Stimulated activated CD4-positive, alpha-beta T cell treated with anti-CD3 and anti-CD28 coated beads, Interleukin-4, amount 100 ng/mL, for 4 hours (primary cell): ENCODE data around the gene TECPR2.
"Not testable (repeated sequence)": the region's sequence is repeated elsewhere in the genome, so short reads cannot be mapped to it uniquely, and the experiment has no call there.

Source experiments
- DNase-seq, 2 experiments: peaks; one replicate each; pipeline ENCODE4 v3.0.0-alpha.2; 2020

TECPR2 gene

GRCh38 chr14:102362545-102363181 lies at the start of gene TECPR2, which contains the start of gene CINP:
Gene TECPR2, plus strand, starts transcription at chr14:102362941. Its CDS starts 13,781 bp downstream, at chr14:102376722.
Gene CINP, minus strand, starts transcription at chr14:102362890. Its CDS starts 39 bp downstream, at chr14:102362851.
- peak; percentile 92 to 98 for DNase-seq

- peak; percentile 76 to 77 for DNase-seq
These were observed 48.3 kb upstream of the TECPR2 start for GRCh38 chr14:102314242-102315011.

- no peak for DNase-seq
These were observed 47.6 kb upstream of the TECPR2 start for GRCh38 chr14:102315121-102315520.

GRCh38 chr14:102316338-102316742 lies 46.4 kb upstream of the TECPR2 start:
- DNase-seq = no peak

DNA sequence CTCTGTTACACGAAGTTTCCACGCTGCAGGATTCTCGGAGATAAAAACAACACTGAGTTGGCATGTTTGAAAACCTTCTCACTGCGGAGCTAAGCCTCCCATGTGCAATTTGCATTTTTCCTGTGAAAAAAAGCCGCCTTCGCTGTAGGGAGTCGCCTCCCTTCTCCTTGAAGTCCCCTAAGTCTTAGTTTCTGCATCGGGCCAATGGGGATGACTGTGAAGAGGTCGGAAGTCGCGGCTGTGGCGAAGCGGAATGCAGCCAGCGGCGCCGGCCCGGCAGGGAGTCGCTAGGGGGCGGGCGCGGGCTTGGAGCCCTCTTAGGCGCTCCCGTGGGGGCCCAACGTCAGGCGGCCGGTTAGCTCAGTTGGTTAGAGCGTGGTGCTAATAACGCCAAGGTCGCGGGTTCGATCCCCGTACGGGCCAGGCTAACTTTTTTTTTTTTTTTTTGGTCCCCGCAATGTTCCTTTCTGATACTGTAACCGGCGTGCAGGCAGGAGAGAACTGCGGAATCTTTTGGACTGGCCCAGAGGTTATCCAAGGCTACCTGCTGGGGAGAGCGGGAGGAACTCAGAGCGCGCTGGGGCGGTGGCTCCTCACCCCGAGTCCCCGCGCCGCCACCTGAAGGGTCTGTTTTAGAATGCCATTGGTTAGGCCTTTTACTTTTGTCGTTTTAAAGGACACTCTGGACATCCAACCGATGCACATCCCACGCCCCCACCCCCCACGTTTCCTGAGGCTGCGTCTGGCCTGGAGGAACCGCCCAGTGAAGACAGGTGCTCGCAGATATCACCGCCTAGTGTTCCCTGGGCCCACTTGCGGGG lies 45.8 kb upstream of the TECPR2 start:
- DNase-seq = peak; percentile 89 to 96

GRCh38 chr14:102317564-102318248 lies 45.0 kb upstream of the TECPR2 start:
- no peak for DNase-seq

- no peak for DNase-seq
These were observed 43.9 kb upstream of the TECPR2 start for GRCh38 chr14:102318781-102319276.

DNA sequence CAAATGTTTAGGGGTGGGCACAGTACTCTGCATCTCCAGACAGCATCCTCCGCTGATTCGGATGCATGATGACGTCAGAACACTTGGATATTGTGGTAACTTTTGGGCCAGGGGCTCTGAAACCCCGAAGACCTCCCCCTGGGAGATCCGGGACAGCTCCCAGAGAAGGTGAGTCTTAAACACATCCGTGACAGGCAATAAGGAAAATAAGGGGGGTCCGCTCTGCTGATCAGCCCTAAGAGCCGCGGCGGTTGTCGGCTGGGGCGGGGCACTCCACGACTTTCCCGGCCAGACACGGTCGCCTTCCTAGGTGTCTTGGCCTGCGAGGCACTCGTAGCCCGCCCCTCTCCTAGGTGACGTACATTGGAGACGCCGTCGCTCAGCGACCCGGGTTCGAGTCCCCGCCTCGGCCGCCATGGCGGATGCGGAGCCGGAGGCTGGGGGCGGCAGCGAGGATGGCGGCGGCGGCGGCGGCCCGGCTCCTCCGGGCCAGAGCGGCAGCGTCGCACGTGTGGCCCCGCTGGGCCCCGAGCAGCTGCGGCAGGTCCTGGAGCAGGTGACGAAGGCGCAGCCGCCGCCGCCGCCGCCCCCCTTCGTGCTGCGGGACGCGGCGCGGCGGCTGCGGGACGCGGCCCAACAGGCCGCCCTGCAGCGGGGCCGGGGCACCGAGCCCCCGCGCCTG lies 43.2 kb upstream of the TECPR2 start, which contains the start of gene ZNF839:
Gene ZNF839, plus strand, starts transcription at position 396 of the 682 bp plus-strand sequence. Its CDS starts 20 bp downstream, at position 416.
- peak; percentile 91 to 97 for DNase-seq

DNA sequence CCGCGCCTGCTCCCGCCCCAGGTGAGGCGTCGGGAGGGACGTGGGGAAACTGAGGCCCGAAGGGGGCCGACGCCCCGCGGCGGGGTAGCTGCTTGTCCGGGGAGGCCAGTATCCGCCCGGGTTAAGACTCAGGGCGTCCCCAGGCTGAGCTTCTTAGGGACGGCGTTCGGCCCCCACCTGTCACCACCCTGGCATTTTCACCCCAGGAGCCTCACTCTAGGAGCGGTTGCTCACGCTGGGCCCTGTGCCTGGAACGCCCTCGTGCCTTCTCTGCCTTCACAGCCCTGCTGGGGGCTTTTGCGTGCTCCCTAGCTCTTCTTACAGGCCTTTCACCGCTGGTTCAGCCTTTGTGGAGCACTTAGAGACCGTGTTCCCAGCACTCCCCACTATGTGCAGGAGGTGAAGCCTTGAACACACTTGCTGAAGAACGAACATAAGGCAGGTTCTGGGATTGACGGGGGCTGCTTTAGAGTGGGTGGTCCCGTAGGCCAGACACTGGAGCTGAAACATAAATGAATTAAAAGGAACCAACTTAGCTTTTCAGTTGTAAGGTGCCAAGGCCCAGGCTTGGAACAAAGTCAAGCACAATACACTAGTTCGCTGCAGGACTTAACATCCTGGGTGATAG lies 42.6 kb upstream of the TECPR2 start:
- DNase-seq = peak; percentile 42 to 54

DNA sequence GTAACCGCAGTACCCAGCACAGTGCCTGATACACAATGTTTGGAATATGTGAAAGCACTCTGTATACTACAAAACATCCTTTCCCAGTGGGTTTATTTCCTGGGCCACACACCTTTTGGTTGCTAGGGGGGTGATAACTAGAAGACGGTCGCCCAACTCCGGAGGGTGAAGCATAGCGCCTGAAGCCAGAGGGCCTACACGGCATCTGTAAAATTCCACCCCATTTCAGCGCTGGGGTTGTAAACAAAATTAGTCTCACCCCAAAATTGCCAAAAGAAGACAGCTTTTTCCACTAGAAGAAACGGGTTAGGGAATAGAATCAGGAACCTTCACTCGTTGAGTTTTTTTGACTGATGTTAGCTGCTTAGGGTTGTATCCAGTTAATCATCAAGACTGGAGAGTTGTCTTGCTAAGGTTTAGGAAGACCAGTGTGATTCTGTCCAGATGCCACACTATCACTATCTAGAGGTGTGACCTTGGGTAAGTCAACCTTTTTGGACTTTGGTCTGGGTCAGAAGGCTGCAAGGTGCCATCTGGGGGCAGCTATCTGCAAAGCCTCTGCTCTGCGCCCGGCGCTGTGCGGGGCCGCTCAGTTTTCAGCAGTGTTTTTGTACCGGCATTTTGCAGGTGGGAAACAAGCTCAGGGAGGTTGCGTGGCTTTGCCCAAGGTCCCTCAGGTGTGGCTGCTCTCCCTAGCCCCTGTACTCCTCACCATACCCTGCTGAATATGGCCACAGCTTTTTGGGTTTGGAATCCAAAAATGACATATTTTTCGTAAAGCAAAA lies 41.9 kb upstream of the TECPR2 start:
- DNase-seq = no peak

- no peak for DNase-seq
These were observed 41.0 kb upstream of the TECPR2 start for GRCh38 chr14:102321456-102322422.

GRCh38 chr14:102323102-102323501 lies 39.6 kb upstream of the TECPR2 start:
- no peak for DNase-seq

GRCh38 chr14:102325791-102326345 lies 36.9 kb upstream of the TECPR2 start:
- DNase-seq = no peak

DNA sequence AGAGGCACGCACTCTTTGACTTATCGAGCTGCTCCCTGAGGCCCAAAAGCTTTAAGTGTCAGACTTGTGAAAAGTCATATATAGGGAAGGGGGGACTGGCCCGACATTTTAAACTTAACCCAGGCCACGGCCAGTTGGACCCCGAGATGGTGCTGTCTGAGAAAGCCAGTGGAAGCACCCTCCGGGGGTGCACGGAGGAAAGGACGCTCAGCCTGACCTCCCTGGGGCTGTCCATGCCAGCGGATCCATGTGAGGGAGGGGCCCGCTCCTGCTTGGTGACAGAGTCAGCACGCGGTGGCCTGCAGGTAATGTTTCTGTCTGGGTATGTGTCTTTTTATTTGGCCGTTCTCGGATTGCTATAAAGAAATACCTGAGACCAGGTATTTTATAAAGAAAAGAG lies 36.2 kb upstream of the TECPR2 start:
- no peak for DNase-seq

DNA sequence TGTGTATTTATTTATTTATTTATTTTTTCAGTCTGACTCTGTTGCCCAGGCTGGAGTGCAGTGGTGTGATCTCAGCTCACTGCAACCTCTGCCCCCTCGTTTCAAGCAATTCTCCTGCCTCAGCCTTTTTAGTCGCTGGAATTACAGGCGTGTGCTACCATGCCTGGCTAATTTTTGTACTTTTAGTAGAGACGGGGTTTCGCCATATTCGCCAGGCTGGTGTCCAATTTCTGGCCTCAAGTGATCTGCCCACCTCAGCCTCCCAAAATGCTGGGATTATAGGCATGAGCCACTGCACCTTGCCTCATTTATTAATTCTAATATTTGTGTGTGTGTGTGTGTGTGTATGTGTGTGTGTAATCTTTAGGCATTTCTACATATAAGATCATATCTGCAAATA lies 33.4 kb upstream of the TECPR2 start:
- not testable (repeated sequence) for DNase-seq

DNA sequence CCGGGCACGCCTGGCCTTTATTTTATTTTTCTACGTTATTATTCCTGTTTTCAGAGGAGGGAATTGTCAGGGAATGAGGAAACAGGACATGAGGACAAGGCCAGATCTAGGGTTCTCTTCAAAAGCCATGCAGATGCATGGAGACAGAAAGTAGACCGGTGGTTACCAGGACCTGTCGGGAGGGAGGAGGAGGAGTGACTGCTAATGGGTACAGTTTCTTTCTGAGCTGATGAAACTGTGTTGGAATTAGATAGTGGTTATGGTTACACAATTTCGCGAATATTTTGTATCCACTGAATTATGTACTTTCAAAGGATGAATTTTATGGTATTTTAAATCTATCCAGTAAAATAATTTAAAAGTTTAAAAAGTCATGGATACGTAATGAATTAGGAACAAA lies 31.9 kb upstream of the TECPR2 start:
- no peak for DNase-seq

- no peak for DNase-seq
These were observed 29.4 kb upstream of the TECPR2 start for GRCh38 chr14:102333390-102333789.

GRCh38 chr14:102333795-102334705 lies 28.7 kb upstream of the TECPR2 start:
- DNase-seq = no peak
